Left ventricle myocardium inferior (tissue), 1 donor: Measurements from ENCODE around the gene PRKG1. TPM values are rescaled to one million over a fixed set of nuclear protein-coding genes. Genes with fewer than 3 reads are reported as not detected.
"Not testable (repeated sequence)": the region's sequence is repeated elsewhere in the genome, so short reads cannot be mapped to it uniquely, and the experiment has no call there.

Experiments
- DNase-seq: peaks from one replicate; pipeline ENCODE4 v3.0.0-alpha.2; 2020
- H3K27ac ChIP-seq: fragments of 200-600 bp; replicated peaks from 2 replicates; pipeline ENCODE4 v1.8.0; 2021
- H3K27me3 ChIP-seq: fragments of 200-600 bp; 2 replicates; pipeline ENCODE4 v1.8.0; 2021; ENCODE audit warnings: low read depth
- H3K36me3 ChIP-seq: fragments of 200-600 bp; 2 replicates; pipeline ENCODE4 v1.8.0; 2021
- H3K4me1 ChIP-seq: fragments of 200-600 bp; 2 replicates; pipeline ENCODE4 v1.8.0; 2021
- H3K4me3 ChIP-seq: fragments of 200-600 bp; 2 replicates; pipeline ENCODE4 v1.8.0; 2021; ENCODE audit warnings: mild to moderate bottlenecking, moderate library complexity
- H3K9me3 ChIP-seq: fragments of 200-600 bp; replicated peaks from 2 replicates; pipeline ENCODE4 v1.8.0; 2021
- intact Hi-C: fragments of 100-400 bp; cut with micrococcal nuclease; formaldehyde crosslinking; loops from one replicate; pipeline ENCODE4 v1.11.0; 2022
- total RNA-seq: library from RNA; stranded (reverse); fragmentation: NEBNext Ultra II Directional; extraction: Animal tissue kit (Norgen Biotek cat#: 25700); gene quantifications from one replicate; pipeline ENCODE4 v1.2.1, GENCODE V29; 2021
- TF ChIP-seq, protein P1 (sequence below): fragments of 200-600 bp; IDR thresholded peaks from 2 replicates; pipeline ENCODE4 v1.8.0; 2021; ENCODE audit warnings: antibody characterized with exemption, mild to moderate bottlenecking, borderline replicate concordance
- donor health status: DM: no; HTN: yes; CAD: no; lungs with severe emphysema.

PRKG1 gene
- total RNA-seq, 1 donor from 2014 or later: 38.9 TPM

DNA sequence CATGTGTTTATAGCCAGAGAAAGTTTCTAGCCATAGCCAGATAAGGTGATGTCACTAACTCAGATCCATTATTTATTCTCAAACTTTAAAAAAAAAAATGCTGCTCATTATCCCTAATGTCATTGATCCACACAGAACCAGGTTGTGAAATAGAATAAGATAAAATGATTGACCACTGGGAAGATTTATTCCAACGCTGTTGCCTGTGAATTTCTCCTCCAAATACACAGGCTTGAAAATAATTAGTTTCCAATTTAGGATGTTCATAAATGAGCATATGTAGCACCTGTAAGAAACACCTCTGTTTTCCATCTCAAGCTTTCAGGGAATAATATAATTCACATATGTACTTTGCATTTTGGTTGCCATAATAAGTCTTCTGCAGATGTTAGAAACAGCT lies 956.7 kb downstream of the PRKG1 start:
- no peak overlapping the region for H3K27ac ChIP-seq
- no peak for DNase-seq
- H3K4me1 ChIP-seq: no peaks in the 10 kb centered on the region
- intact Hi-C loops: no loop called here
- no peaks in the 10 kb centered on the region for H3K27me3 ChIP-seq
- no peak overlapping the region for H3K4me3 ChIP-seq
- TF ChIP-seq, protein P1, sequence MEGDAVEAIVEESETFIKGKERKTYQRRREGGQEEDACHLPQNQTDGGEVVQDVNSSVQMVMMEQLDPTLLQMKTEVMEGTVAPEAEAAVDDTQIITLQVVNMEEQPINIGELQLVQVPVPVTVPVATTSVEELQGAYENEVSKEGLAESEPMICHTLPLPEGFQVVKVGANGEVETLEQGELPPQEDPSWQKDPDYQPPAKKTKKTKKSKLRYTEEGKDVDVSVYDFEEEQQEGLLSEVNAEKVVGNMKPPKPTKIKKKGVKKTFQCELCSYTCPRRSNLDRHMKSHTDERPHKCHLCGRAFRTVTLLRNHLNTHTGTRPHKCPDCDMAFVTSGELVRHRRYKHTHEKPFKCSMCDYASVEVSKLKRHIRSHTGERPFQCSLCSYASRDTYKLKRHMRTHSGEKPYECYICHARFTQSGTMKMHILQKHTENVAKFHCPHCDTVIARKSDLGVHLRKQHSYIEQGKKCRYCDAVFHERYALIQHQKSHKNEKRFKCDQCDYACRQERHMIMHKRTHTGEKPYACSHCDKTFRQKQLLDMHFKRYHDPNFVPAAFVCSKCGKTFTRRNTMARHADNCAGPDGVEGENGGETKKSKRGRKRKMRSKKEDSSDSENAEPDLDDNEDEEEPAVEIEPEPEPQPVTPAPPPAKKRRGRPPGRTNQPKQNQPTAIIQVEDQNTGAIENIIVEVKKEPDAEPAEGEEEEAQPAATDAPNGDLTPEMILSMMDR: no peak
- H3K9me3 ChIP-seq: peaks cover under 1% of the 10 kb centered on the region
- no peaks in the 10 kb centered on the region for H3K36me3 ChIP-seq

DNA sequence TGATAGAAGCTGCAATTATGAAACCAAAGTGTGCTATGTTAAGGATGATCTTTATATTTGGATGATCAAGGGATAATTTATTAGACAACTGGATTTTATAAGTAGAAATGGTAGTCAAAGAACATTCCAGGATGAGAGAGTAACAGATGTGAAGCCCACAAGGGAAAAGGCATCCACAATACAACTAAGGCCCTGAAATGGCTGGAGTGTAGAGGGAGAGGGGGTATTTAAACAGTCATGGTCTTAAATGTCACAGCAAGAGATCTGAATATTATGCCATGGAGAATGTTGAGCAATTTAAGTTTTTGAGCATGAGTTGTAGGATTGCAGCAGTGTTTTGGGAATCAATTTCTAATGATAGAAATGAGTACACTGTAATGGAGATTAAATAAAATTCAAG lies 957.5 kb downstream of the PRKG1 start:
- no peaks in the 10 kb centered on the region for H3K27me3 ChIP-seq

DNA sequence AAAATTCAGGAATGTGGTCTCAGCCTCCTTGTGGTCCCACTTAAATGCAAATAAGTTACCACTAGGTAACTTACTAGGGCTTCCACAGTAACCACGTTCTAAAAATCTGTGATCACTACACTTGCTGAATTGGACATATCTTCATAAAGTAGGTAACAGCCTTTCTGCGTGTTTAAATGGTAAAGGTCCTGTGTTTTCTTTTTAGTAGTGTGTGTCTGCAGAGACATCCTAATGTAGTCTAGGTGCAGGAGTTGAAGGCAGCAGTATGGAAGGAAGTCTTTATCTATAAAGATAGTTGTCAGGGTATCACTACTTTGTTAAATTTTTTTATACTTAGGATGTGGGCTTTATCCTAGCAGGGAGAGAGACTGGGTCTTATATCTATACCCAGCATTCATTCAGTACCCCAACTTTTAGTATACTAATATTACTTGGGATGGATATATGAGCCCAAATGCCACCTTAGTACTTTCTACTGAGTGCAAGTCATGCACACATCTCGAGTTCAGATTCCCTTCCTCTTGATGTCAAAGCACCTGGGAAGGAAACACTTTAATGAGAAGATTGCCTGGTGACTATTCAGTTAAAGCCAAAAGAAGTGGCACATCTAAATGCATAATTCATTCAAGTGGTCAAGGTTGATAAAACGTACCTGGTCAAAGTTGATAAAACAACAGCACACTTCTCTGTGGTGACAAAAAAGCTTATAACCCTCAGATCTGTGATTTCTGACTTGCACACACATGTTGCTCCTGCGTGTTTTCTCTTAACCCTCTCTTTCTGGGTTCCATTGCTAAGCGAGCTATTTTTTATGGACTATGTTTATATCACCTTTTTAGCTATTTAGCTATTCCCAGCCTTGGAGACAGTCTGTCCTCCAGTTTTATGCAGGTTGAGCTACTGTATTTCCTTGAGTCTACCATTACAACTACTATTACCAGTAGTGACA lies 958.7 kb downstream of the PRKG1 start:
- no peaks in the 10 kb centered on the region for H3K9me3 ChIP-seq
- intact Hi-C loops: no loop called here
- no peak overlapping the region for H3K4me3 ChIP-seq
- H3K36me3 ChIP-seq: no peaks in the 10 kb centered on the region
- no peak for DNase-seq
- TF ChIP-seq, protein P1: no peak
- no peak overlapping the region for H3K27ac ChIP-seq
- no peaks in the 10 kb centered on the region for H3K27me3 ChIP-seq
- no peaks in the 10 kb centered on the region for H3K4me1 ChIP-seq

More for the DNA sequence above, 957.5 kb downstream of the PRKG1 start:
- H3K36me3 ChIP-seq: no peaks in the 10 kb centered on the region
- DNase-seq: no peak
- no peak overlapping the region for H3K27ac ChIP-seq
- intact Hi-C loops: no loop called here
- TF ChIP-seq, protein P1: no peak
- H3K4me1 ChIP-seq: no peaks in the 10 kb centered on the region
- H3K4me3 ChIP-seq: no peak overlapping the region
- no peaks in the 10 kb centered on the region for H3K9me3 ChIP-seq

DNA sequence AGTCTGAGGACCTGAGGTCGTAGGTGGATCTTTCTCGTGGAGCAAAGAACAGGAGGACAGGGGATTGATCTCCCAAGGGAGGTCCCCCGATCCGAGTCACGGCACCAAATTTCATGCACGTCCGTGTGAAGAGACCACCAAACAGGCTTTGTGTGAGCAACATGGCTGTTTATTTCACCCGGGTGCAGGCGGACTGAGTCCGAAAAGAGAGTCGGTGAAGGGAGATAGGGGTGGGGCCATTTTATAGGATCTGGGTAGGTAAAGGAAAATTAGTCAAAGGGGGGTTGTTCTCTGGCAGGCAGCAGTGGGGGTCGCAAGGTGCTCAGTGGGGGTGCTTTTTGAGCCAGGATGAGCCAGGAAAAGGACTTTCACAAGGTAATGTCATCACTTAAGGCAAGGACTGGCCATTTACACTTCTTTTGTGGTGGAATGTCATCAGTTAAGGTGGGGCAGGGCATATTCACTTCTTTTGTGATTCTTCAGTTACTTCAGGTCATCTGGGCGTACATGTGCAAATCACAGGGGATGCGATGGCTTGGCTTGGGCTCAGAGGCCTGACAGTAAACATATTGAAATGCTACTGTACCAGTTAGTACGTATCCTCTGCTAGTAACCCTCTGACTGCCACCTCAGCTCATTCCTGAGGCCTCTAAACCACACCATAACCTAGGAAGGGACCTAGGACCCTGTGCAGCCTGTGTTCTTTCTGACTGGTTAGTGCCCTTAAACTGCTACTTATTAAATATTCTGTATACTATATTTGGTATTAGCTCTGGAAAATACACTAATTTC lies 964.9 kb downstream of the PRKG1 start:
- DNase-seq, H3K27me3 ChIP-seq, H3K4me1 ChIP-seq, intact Hi-C loops, H3K27ac ChIP-seq, H3K36me3 ChIP-seq, H3K9me3 ChIP-seq, H3K4me3 ChIP-seq: not testable (repeated sequence)

DNA sequence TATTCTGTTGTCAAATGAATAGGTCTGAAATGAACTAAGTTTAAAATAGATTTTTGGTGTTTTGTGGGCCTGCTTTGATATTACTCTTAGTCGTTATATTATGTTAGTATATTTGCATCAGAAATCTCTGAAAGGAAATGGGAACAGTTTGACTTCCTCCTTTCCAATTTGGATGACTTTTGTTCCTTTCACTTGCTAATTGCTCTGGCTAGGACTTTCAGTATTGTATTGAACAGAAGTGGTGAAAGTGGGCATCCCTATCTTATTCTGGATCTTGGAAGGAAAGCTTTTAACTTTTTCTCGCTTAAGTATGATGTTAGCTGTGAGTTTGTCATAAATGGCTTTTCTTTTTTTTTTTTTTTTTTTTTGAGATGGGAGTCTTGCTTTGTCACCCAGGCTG lies 966.2 kb downstream of the PRKG1 start:
- TF ChIP-seq, protein P1: no peak
- Histone ChIP-seq H3K27ac (no peak overlapping the region), H3K4me1 (no peaks in the 10 kb centered on the region), H3K9me3 (no peaks in the 10 kb centered on the region), H3K4me3 (no peak overlapping the region), H3K36me3 (no peaks in the 10 kb centered on the region), H3K27me3 (no peaks in the 10 kb centered on the region)
- no peak for DNase-seq
- intact Hi-C loops: no loop called here
